GM18507 (cell line): ENCODE data around the gene PLBD2.

Experiments
- DNase-seq: peaks from one replicate; pipeline ENCODE4 v3.0.0; 2011; ENCODE audit warnings: low read depth; ENCODE audit not compliant: insufficient read length; ENCODE audit errors: extremely low spot score
- FAIRE-seq: peaks from 2 replicates; lab custom pipeline; 2011; peaks lifted over from hg19 to GRCh38; lab: Jason Lieb, UNC

The PLBD2 gene

GRCh38 chr12:113358381-113359132 lies at the start of gene PLBD2:
Gene PLBD2, plus strand, starts transcription at chr12:113358587. Its CDS starts 14 bp downstream, at chr12:113358601.
- FAIRE-seq (peak; percentile 81), DNase-seq (peak; percentile 99)

DNA sequence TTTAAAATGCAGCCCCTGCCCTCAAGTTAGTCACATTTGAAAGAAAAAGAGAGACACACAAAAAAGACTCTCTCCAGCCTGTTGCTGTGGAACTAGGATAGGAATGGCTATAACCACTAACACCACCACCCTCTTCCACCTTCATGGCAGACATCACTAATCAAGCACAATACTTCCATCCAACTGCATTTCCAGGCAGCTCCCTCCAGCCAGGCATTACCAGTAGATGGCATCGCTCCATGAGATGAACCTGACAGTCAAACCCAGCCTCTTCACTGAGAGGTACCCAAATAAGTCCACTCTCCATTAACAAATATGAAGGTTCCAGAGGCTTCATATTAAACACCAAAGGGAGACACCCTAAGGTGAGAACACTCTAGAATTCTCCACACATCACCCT lies 47.9 kb upstream of the PLBD2 start:
- FAIRE-seq: no peak
- DNase-seq: no peak

GRCh38 chr12:113314121-113314529 lies 44.3 kb upstream of the PLBD2 start:
- no peak for FAIRE-seq

GRCh38 chr12:113315358-113315757 lies 43.0 kb upstream of the PLBD2 start:
- DNase-seq: no peak
- no peak for FAIRE-seq

More at GRCh38 chr12:113314121-113314529, 44.3 kb upstream of the PLBD2 start:
- DNase-seq: no peak

DNA sequence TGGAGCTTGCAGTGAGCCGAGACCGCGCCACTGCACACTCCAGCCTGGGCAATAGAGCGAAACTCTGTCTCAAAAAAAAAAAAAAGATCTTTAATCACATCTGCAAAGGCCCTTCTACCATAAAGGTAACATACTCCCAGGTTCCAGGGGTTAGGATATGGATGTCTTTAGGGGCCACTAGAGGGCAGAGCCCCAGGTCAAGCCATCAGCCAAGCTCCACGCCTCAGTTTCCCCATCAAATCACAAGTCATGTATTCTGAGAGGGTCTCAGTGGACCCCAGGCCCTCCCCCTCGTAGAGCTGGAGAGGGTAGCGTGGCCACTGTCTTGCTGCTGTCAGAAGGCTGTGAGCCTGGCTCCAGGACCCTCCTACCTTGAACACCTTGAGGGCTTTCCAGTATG lies 42.2 kb upstream of the PLBD2 start:
- no peak for FAIRE-seq
- DNase-seq: no peak

GRCh38 chr12:113317122-113317521 lies 41.3 kb upstream of the PLBD2 start:
- FAIRE-seq (no peak), DNase-seq (no peak)

- FAIRE-seq (peak; percentile 29), DNase-seq (no peak)
Observed at GRCh38 chr12:113318046-113318656, 40.2 kb upstream of the PLBD2 start.

GRCh38 chr12:113318900-113319628 lies 39.3 kb upstream of the PLBD2 start:
- DNase-seq: no peak
- no peak for FAIRE-seq

GRCh38 chr12:113320401-113320800 lies 38.0 kb upstream of the PLBD2 start:
- DNase-seq (no peak), FAIRE-seq (no peak)

DNA sequence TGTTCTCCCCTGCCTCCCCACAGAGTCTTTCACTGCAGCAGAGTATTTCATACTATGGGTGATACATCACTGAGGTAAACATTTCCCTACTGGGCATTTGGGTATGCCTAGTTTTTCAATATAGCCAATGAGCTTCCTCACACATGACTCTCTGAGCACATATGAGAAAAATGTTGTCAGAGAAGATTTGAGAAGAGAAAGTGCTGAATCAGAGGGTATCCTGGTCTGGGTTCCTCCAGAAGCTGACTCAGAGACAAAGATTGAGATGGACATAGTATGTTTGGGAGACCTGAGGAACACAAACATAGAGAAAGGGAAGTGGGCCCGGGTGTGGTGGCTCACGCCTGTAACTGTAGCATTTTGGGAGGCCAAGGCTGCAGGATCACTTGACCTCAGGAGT lies 36.0 kb upstream of the PLBD2 start:
- DNase-seq: no peak
- FAIRE-seq: no peak

- DNase-seq (no peak), FAIRE-seq (no peak)
Observed at GRCh38 chr12:113325916-113326315, 32.5 kb upstream of the PLBD2 start.

GRCh38 chr12:113326775-113327395 lies 31.5 kb upstream of the PLBD2 start:
- no peak for FAIRE-seq
- no peak for DNase-seq

GRCh38 chr12:113328368-113328889 lies 30.0 kb upstream of the PLBD2 start:
- no peak for FAIRE-seq

GRCh38 chr12:113329022-113329790 lies 29.2 kb upstream of the PLBD2 start:
- FAIRE-seq (no peak), DNase-seq (no peak)

More at GRCh38 chr12:113328368-113328889, 30.0 kb upstream of the PLBD2 start:
- no peak for DNase-seq

- no peak for FAIRE-seq
- DNase-seq: no peak
Observed at GRCh38 chr12:113329791-113330417, 28.5 kb upstream of the PLBD2 start.

DNA sequence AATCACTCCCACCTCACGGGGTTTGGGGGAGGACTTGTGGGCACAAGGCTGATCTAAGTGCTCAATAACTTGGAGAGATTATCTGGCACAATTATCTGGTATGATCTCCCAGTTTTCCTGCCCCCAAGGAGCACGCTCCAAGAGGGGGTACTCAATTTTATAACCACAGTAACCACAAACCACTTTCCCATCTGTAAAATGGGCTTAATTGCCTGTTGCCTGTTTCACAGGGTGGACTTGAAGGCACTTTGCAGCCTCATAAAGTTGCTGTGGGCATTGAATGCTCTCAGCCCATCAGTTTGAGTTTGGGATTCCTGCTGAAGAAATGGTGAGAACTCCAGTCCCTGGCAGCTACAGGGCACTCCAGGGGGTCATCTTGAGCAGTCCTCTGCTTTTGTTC lies 27.9 kb upstream of the PLBD2 start:
- DNase-seq: no peak
- no peak for FAIRE-seq

DNA sequence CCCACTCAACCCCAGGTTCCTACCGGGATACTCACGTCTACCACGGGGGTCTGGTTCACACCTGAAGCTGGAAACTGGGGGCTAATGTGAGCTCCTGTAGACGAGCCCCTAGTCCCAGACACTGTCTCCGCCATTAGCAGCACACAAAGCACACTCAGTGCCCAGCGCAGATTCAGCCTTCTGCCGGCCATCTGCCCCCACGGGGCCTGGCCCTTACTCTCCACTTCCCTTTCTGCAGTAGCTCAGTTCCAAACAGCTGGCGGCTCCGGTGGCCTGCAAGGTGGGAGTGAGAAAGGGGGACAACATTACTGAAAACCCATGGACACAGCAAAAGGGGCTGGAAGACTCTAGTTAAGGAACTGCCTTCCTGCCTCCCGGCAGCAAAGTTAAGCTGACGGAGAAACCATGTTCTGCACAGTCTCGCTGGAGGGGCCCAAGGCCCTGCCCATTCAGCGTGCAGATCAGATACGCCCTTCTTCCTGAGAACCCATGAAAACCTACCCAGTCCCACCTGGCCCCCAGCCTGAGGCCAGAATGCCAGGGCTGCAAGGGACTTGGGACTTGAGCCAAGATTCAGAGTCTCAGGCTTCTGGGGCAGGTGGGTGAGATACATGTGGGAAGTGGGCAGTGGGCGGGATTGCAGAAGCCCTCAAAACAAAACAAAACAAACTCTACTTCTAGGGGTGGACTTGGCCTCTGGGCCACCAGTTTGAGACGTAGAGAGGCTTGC lies 25.5 kb upstream of the PLBD2 start:
- DNase-seq: no peak
- no peak for FAIRE-seq

- no peak for FAIRE-seq
Observed at GRCh38 chr12:113333418-113333750, 25.0 kb upstream of the PLBD2 start.

More at GRCh38 chr12:113333418-113333750, 25.0 kb upstream of the PLBD2 start:
- DNase-seq: no peak
